Measurements from ENCODE around the gene GFRA4.

GFRA4 gene

GRCh38 chr20:3655131-3655405, 8.1 kb downstream of the GFRA4 start:
- in situ Hi-C loops (cut with HindIII; ENCODE audit: low sequenced_read_pairs) = no loop called here

- in situ Hi-C loops (cut with HindIII; ENCODE audit: low sequenced_read_pairs) = no loop called here
Measured at GRCh38 chr20:3654326-3655130, 8.7 kb downstream of the GFRA4 start.

- in situ Hi-C loops (cut with HindIII; ENCODE audit: low sequenced_read_pairs) = no loop called here
Measured at GRCh38 chr20:3653921-3654320, 9.3 kb downstream of the GFRA4 start.

GRCh38 chr20:3652676-3653596, 10.3 kb downstream of the GFRA4 start:
- in situ Hi-C loops (cut with HindIII; ENCODE audit: low sequenced_read_pairs) = no loop called here

- in situ Hi-C loops (cut with HindIII; ENCODE audit: low sequenced_read_pairs) = no loop called here
Measured at GRCh38 chr20:3652221-3652620, 11.0 kb downstream of the GFRA4 start.

- in situ Hi-C loops (cut with HindIII; ENCODE audit: low sequenced_read_pairs) = no loop called here
Measured at GRCh38 chr20:3651204-3651962, 11.8 kb downstream of the GFRA4 start.

- in situ Hi-C loops (cut with HindIII; ENCODE audit: low sequenced_read_pairs) = loop anchor here (25.0 kb wide), 1 partner anchor 88 kb away; the partner anchor contains the start of gene HSPA12B
Measured at GRCh38 chr20:3648951-3649350, 14.2 kb downstream of the GFRA4 start.

- in situ Hi-C loops (cut with HindIII; ENCODE audit: low sequenced_read_pairs) = loop anchor here (25.0 kb wide), 1 partner anchor 90 kb away; the partner anchor contains the start of gene HSPA12B
Measured at GRCh38 chr20:3647473-3647872, 15.7 kb downstream of the GFRA4 start.

- in situ Hi-C loops (cut with HindIII; ENCODE audit: low sequenced_read_pairs) = loop anchor here (25.0 kb wide), 1 partner anchor 91 kb away; the partner anchor contains the start of gene HSPA12B
Measured at GRCh38 chr20:3646651-3647050, 16.5 kb downstream of the GFRA4 start.

GRCh38 chr20:3646067-3646440, 17.1 kb downstream of the GFRA4 start:
- in situ Hi-C loops (cut with HindIII; ENCODE audit: low sequenced_read_pairs) = loop anchor here (25.0 kb wide), 1 partner anchor 91 kb away; the partner anchor contains the start of gene HSPA12B

GRCh38 chr20:3645309-3646066, 17.7 kb downstream of the GFRA4 start:
- in situ Hi-C loops (cut with HindIII; ENCODE audit: low sequenced_read_pairs) = loop anchor here (25.0 kb wide), 1 partner anchor 92 kb away; the partner anchor contains the start of gene HSPA12B

- in situ Hi-C loops (cut with HindIII; ENCODE audit: low sequenced_read_pairs) = loop anchor here (25.0 kb wide), 1 partner anchor 97 kb away; the partner anchor contains the start of gene HSPA12B
Measured at GRCh38 chr20:3640259-3640658, 22.9 kb downstream of the GFRA4 start.

GRCh38 chr20:3635346-3635745, 27.9 kb downstream of the GFRA4 start:
- in situ Hi-C loops (cut with HindIII; ENCODE audit: low sequenced_read_pairs) = loop anchor here (25.0 kb wide), 1 partner anchor 102 kb away; the partner anchor contains the start of gene HSPA12B

- in situ Hi-C loops (cut with HindIII; ENCODE audit: low sequenced_read_pairs) = loop anchor here (25.0 kb wide), 1 partner anchor 103 kb away; the partner anchor contains the start of gene HSPA12B
Measured at GRCh38 chr20:3633913-3634478, 29.2 kb downstream of the GFRA4 start.

- in situ Hi-C loops (cut with HindIII; ENCODE audit: low sequenced_read_pairs) = loop anchor here (25.0 kb wide), 1 partner anchor 105 kb away; the partner anchor contains the start of gene HSPA12B
Measured at GRCh38 chr20:3632311-3633004, 30.7 kb downstream of the GFRA4 start.

- in situ Hi-C loops (cut with HindIII; ENCODE audit: low sequenced_read_pairs) = loop anchor here (25.0 kb wide), 1 partner anchor 106 kb away; the partner anchor contains the start of gene HSPA12B
Measured at GRCh38 chr20:3631534-3631933, 31.7 kb downstream of the GFRA4 start.

- in situ Hi-C loops (cut with HindIII; ENCODE audit: low sequenced_read_pairs) = loop anchor here (25.0 kb wide), 1 partner anchor 107 kb away; the partner anchor contains the start of gene HSPA12B
Measured at GRCh38 chr20:3630429-3630828, 32.8 kb downstream of the GFRA4 start.

GRCh38 chr20:3629893-3630292, 33.3 kb downstream of the GFRA4 start:
- in situ Hi-C loops (cut with HindIII; ENCODE audit: low sequenced_read_pairs) = loop anchor here (25.0 kb wide), 1 partner anchor 107 kb away; the partner anchor contains the start of gene HSPA12B

Measured in DLD1 (cell line).